Right atrium auricular region (tissue), 2 donors: ENCODE measurements around the gene MMEL1. TPM values are rescaled to one million over a fixed set of nuclear protein-coding genes. Genes with fewer than 3 reads are reported as not detected.
"Not testable (repeated sequence)": the region's sequence is repeated elsewhere in the genome, so short reads cannot be mapped to it uniquely, and the experiment has no call there.

ENCODE experiments used
- DNase-seq: peaks from one replicate; pipeline ENCODE4 v3.0.0-alpha.2; 2019; ENCODE audit warnings: low spot score
- H3K27ac ChIP-seq, 2 donors: fragments of 200-600 bp; sonication (generic); 1 replicate in 1 of 2; 2 replicates in 1 of 2; pipeline ENCODE4 v1.5.1; 2016 to 2019
- H3K27me3 ChIP-seq, 2 donors: fragments of 200-600 bp; sonication (generic); one replicate each; pipeline versions ENCODE4 v1.5.1 to v1.6.0; 2017 to 2019
- H3K36me3 ChIP-seq: fragments of 200-600 bp; sonication (generic); one replicate; pipeline ENCODE4 v1.5.1; 2016
- H3K4me1 ChIP-seq, 2 donors: fragments of 200-600 bp; sonication (generic); one replicate each; pipeline versions ENCODE4 v1.5.1 to v1.6.0; 2017 to 2019
- H3K4me3 ChIP-seq, 2 donors: fragments of 200-600 bp; sonication (generic); 1 replicate in 1 of 2; 2 replicates in 1 of 2; pipeline ENCODE4 v1.5.1; 2017 to 2019; ENCODE audit warnings: mild to moderate bottlenecking in 1 of 2, moderate library complexity in 1 of 2
- H3K9me3 ChIP-seq, 2 donors: fragments of 200-600 bp; sonication (generic); one replicate each; pipeline ENCODE4 v1.5.1; 2019
- CTCF ChIP-seq, 2 donors: fragments of 200-600 bp; sonication (generic); IDR thresholded peaks; one replicate each; pipeline ENCODE4 v1.5.1; 2019; ENCODE audit warnings: antibody characterized with exemption in 2 of 2
- total RNA-seq, 2 donors: library from RNA; depleted of rRNA; stranded (reverse); fragments of >200 nt; gene quantifications; one replicate each; pipeline ENCODE4 v1.1.0, GENCODE V29; 2016

MMEL1 gene
- total RNA-seq, 2 donors from 2014 or later = not detected

GRCh38 chr1:2573250-2573920 is 59.4 kb downstream of the MMEL1 start:
- no peak for DNase-seq
- Histone ChIP-seq H3K4me3 (no peak overlapping the region), H3K9me3 (peaks cover 5 to 6% of the 10 kb centered on the region in 2 donors), H3K27me3 (no peaks in the 10 kb centered on the region), H3K36me3 (no peaks in the 10 kb centered on the region), H3K27ac (no peak overlapping the region), H3K4me1 (peaks cover 0 to 12% of the 10 kb centered on the region in 2 donors)
- no peak for TF ChIP-seq CTCF (IDR thresholded peaks at IDR 0.05)

- H3K4me1 ChIP-seq = no peaks in the 10 kb centered on the region
- peaks cover 5 to 6% of the 10 kb centered on the region in 2 donors for H3K9me3 ChIP-seq
- no peaks in the 10 kb centered on the region for H3K27me3 ChIP-seq
- TF ChIP-seq CTCF (IDR thresholded peaks at IDR 0.05) = no peak
- no peaks in the 10 kb centered on the region for H3K36me3 ChIP-seq
- H3K4me3 ChIP-seq = no peak overlapping the region
- DNase-seq = no peak
- no peak overlapping the region for H3K27ac ChIP-seq
Observed at GRCh38 chr1:2571348-2571747, 61.5 kb downstream of the MMEL1 start.

GRCh38 chr1:2570332-2570731 is 62.5 kb downstream of the MMEL1 start:
- no peaks in the 10 kb centered on the region for H3K4me1 ChIP-seq
- no peak overlapping the region for H3K27ac ChIP-seq
- no peak overlapping the region for H3K4me3 ChIP-seq
- peaks cover 5 to 6% of the 10 kb centered on the region in 2 donors for H3K9me3 ChIP-seq
- no peaks in the 10 kb centered on the region for H3K27me3 ChIP-seq
- TF ChIP-seq CTCF (IDR thresholded peaks at IDR 0.05) = no peak
- DNase-seq = no peak
- H3K36me3 ChIP-seq = no peaks in the 10 kb centered on the region

GRCh38 chr1:2569703-2570102 is 63.1 kb downstream of the MMEL1 start:
- H3K27ac ChIP-seq, H3K27me3 ChIP-seq, H3K36me3 ChIP-seq, H3K4me1 ChIP-seq, H3K4me3 ChIP-seq, DNase-seq, H3K9me3 ChIP-seq: not testable (repeated sequence)

GRCh38 chr1:2569060-2569459 is 63.8 kb downstream of the MMEL1 start:
- H3K4me3 ChIP-seq = no peak overlapping the region
- no peak for TF ChIP-seq CTCF (IDR thresholded peaks at IDR 0.05)
- no peaks in the 10 kb centered on the region for H3K27me3 ChIP-seq
- no peak overlapping the region for H3K27ac ChIP-seq
- H3K9me3 ChIP-seq = peaks cover 5 to 6% of the 10 kb centered on the region in 2 donors
- H3K36me3 ChIP-seq = no peaks in the 10 kb centered on the region
- H3K4me1 ChIP-seq = no peaks in the 10 kb centered on the region
- DNase-seq = no peak

GRCh38 chr1:2568187-2568816 is 64.5 kb downstream of the MMEL1 start:
- not testable (repeated sequence) for DNase-seq, H3K36me3 ChIP-seq, H3K9me3 ChIP-seq, H3K27ac ChIP-seq, H3K4me1 ChIP-seq, H3K27me3 ChIP-seq, H3K4me3 ChIP-seq
